Germinal center (tissue), 1 donor: ENCODE data around the gene TMEM245.
"Not testable (repeated sequence)": the region's sequence is repeated elsewhere in the genome, so short reads cannot be mapped to it uniquely, and the experiment has no call there.

Experiments used
- DNase-seq: peaks from one replicate; pipeline ENCODE4 v3.0.0; 2012; ENCODE audit warnings: mixed read lengths, low spot score

The TMEM245 gene

DNA sequence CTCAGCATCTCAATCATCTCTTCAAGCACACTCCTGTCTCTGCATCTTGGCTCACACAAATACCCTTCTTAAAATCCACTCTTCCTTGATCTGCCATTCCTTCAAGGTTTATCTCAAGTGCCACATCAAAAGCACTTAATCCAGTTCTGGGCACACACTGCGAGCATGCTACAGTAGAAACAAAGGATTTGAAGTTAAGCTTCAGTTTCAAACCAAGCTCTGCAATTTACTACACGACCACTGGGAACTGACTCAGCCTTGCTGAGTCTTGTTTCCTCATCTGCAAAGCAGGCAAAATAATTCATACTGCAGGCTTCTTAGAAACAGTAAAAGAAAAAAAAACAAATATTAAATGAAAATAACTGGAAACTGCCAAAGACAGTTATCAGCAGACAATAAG, 56.0 kb downstream of the TMEM245 start:
- no peak for DNase-seq

DNA sequence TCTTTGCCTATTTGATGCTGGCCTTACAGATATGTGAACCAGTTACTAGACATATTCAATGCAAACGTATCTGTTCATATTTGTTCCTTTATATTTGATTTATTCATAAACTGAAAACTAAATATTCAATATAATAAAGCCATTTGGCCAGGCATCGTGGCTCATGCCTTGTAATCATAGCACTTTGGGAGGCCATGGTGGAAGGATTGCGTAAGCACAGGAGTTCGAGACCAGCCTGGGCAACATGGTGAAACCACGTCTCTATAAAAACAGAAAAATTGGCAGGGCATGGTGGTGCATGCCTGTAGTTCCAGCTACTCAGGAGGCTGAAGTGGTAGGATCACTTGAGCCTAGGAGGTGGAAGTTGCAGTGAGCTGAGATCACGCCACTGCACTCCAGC, 57.2 kb downstream of the TMEM245 start:
- no peak for DNase-seq

DNA sequence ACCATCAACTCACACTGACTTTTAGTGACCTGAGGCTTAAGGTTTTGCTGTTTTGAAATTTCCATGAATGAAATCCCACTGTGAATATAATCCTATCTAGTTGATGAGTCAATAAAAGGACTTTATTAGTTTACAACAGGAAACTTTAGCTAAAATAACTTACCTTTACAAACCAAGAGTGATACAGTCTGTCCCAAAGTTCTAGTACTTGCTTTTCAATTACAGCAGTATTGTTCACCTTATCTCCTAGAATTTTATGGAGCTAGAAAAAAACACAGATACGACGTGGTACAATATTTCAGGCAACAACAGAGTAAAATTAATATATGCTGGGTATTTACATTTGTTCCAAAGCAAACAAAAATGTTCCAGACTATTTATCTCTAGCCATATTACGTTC, 59.6 kb downstream of the TMEM245 start:
- no peak for DNase-seq

- not testable (repeated sequence) for DNase-seq
These were observed 66.6 kb downstream of the TMEM245 start for GRCh38 chr9:109053121-109053520.

GRCh38 chr9:109052416-109052815, 67.3 kb downstream of the TMEM245 start:
- DNase-seq: no peak

GRCh38 chr9:109051733-109052132, 68.0 kb downstream of the TMEM245 start:
- no peak for DNase-seq

DNA sequence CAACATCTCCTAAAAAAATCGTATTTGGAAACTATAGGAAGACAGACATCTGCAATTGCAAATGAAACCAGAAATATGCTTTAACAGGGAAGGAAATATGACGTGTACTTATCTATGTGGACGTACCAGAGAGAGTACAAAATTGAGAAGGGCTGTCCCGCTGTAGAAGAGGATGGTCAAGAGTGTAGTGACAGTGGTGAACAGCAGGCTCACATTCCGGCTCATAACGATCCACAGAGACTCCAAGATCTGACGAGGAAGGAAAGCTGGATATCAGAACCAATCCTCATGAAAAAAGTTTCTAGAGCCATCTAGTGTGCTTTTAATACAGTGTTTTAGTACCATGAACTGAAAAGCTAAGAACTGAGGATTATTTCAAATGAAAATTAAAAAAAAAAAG, 69.3 kb downstream of the TMEM245 start:
- DNase-seq: no peak

DNA sequence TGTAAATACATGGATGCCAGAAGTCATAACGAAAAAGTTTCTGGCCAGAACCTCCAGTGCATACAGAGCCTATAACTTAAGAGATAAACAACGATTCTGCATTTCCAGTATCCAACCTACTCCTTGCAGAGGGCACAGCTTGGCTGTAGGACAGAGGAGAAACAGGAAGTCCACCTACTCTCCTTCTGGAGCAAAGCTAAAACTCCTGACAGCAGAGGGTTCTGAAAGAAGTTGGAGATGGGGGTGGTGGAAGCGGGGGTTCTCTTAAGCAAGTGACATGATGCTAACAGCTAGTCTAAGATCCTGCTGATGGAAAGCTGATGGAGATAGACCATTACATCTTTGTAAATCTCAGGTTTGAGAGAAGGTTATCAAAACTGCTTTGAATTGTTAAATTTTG, 70.9 kb downstream of the TMEM245 start:
- no peak for DNase-seq

DNA sequence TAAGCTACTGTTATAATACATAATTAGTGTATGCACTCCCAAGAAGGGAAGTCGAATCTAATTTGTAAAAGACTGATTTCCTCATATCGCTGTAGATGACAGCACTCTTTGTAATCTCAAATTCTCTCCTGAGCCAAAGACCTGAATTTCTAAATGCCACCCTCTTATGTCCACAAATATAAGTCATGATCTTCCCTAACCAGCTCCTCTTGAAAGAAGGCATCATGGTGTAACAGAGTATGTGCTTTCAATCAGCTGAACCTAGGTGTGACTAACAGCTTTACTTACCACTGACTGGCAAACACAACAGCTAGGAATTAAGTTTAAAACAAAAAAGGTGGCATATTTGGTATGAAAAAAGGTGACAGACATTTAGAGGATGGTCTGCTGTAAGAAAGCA, 72.5 kb downstream of the TMEM245 start:
- DNase-seq: no peak

DNA sequence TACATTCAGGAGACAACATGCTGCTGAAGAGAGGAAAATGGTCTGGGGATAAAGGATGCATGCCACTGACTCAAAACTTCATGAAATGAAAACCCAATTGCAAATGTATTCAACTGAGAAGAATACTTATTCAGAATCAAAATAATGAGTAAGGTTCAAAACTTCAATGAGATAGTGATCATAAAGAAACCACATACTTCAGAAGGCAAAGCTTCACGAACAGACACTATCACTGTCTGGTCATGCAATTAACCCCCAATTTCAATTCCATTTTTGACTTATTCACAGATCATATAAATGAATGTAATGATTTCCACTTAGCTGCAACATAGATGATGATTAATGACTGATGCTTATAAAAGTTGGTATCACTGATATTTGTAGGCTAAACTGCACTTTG, 73.4 kb downstream of the TMEM245 start:
- no peak for DNase-seq

- DNase-seq: no peak
These were observed 76.2 kb downstream of the TMEM245 start for GRCh38 chr9:109043578-109043977.

GRCh38 chr9:109040571-109040970, 79.2 kb downstream of the TMEM245 start:
- no peak for DNase-seq

DNA sequence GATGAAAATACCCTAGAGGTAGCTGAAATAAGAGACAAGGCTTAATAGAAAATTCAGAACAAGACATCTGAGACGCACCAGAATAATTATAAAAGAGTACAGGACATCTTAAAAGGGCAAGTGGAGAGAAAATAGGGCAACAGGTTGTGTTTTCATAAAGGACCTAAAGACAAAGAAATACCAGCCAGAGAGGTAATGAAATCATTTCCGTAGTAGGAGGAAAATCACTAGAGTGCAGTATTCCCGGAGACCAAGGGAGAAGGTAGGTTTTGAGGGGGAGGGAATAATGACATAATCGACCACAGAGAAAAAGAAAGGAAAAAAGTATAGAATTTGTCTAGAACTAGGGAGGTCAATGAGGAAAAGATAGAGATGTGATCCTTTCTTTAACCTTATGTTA, 80.2 kb downstream of the TMEM245 start:
- DNase-seq: no peak

GRCh38 chr9:109037946-109038715, 81.6 kb downstream of the TMEM245 start:
- DNase-seq: no peak

- no peak for DNase-seq
These were observed 82.7 kb downstream of the TMEM245 start for GRCh38 chr9:109036744-109037680.

GRCh38 chr9:109035684-109036423, 83.9 kb downstream of the TMEM245 start:
- DNase-seq: no peak

DNA sequence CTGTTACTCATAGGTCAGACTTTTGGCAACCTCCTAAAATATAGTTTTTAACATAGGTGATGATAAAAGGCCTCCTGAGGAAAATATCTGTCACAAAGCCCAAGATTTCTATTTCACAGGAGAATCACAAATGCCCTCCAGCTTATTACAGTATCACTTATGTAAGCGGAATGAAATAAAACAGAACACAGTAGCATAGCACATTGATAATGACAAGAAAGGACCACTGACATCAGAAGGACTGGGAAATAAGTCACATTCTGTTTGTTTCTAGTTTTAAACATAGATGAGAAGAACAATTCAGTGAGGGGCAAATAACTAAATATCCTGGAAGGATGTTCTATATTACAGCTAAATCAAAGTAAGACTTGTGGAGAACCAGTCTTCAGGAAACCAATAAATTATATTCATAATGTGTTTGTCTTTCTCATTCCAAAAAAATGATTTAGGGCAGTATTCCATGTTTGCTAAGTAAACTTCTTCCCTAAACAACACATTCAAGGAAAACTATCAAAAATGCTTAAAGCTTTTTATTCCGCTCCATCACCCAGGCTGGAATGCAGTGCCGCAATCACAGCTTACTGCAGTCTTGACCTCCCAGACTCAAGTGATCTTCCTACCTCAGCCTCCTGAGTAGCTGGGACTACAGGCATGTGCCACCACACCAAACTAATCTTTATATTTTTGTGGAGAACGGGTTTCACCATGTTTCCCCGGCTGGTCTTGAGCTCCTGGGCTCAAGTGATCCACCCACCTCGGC, 85.6 kb downstream of the TMEM245 start:
- DNase-seq: no peak

DNA sequence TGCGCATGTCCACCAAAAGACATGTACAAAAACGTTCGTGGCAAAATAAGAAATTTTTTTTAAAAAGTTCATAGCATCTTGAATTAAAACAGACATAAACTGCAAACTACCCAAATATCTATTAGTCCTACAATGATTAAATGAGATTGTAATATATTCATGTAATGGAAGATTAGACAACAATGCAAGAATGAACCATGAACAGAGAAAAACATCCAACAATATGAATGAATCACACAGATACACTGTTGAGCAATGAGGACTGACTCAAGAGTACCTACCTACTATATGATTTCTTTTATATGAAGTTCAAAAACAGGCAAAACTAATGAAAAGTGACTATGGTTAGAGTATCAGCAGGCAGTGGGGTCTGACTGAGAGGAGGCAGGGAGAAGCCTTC, 88.5 kb downstream of the TMEM245 start:
- DNase-seq: no peak

DNA sequence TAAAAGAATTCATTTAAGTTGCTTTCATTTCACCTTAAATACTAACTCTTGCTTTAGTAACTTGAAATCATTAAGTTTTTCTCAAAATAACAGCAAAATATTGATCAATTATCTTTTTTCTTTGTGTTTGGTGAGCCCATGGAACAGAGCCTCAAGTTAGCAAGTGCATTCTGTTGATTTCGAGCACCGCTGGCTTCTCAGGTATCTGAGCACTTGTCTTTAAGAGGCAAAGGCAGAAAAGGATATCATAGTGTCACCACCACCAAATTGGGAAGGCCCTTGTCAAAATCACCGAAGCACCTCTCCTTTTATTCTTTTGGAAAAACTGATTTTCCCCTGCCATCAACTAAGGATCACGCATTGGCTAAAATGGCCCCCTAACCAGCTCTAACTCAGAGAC, 89.3 kb downstream of the TMEM245 start:
- no peak for DNase-seq

GRCh38 chr9:109028457-109028856, 91.3 kb downstream of the TMEM245 start:
- no peak for DNase-seq

- no peak for DNase-seq
These were observed 92.6 kb downstream of the TMEM245 start for GRCh38 chr9:109027176-109027575.

- DNase-seq: no peak
These were observed 93.4 kb downstream of the TMEM245 start for GRCh38 chr9:109026306-109026705.
